ENCODE measurements around the gene EEF1A2. TPM values are rescaled to one million over a fixed set of nuclear protein-coding genes. Genes with fewer than 3 reads are reported as not detected.

Gene EEF1A2
- under 0.01 and 0.24 TPM in 2 replicates for total RNA-seq

DNA sequence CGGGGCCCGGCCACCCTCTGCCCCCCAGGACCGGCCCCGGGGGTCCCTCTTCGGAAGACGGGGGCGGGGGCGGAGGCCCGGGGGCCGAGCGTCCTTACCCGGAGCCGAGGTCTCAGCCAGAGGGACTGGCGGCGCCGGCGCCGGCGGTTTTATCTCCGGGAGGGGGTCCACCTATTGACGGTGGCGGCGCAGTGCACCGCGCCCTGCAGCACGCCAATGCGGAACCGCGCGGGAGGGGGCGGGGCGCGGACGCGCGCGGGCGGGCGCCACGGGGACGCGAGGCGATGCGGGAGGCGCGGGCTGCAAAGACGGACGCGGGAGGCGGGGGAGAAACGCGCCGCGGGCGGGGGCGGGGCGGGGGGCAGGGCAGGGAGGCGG is at the start of gene EEF1A2:
Gene EEF1A2, minus strand, starts transcription at position 124 of the 378 bp plus-strand sequence. CDS start 1,320 bp downstream, outside the sequence.

DNA sequence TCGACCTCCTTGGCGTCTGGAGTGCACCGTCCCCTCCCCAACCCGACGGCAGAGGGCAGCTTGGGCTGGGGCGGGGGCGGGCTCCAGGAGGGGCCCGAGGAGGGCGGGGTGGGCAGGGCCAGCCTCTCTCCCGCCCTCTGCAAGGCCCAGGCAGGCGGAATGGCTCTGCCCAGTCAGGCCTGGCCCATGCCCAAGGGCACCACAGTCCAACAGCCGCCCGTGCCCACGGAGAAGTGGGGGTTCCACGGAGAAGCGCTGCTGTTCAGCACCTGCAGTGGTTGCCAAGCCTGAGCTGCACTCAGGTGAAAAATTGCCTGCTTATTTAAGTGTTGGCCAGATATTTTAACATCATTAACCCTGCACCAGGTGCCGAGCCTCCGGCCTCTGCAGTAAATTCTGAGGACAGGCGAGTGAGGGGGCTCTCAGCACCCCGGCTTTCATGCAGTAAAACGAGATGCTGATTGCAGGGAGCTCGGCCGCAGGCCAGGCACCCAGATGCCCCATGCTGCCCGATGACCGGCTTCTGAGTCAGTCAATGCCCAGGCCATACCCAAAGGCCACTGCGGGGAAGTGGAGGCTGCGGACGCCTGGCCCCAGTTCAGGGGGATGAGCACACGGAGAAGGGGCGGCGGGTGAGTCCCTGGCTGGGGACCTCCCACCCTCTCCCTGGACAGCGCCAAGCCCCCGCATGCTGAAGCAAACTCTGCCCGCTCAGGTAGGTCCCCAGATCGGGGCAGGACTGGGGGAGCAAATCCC is 49.0 kb upstream of the EEF1A2 start, which contains the start of gene SRMS:
Gene SRMS, minus strand, starts transcription at position 25 of the 756 bp plus-strand sequence. CDS start 286 bp downstream, outside the sequence.

GRCh38 chr20:63536997-63537524 is 38.2 kb upstream of the EEF1A2 start, which contains the start of gene PTK6:
PTK6 (minus strand) TSS chr20:63537376; CDS start chr20:63537314, 62 bp downstream.

GRCh38 chr20:63520504-63520933 is 21.6 kb upstream of the EEF1A2 start, which contains the start of gene PPDPF:
PPDPF (plus strand) TSS chr20:63520765; CDS start chr20:63521309, 544 bp downstream.

DNA sequence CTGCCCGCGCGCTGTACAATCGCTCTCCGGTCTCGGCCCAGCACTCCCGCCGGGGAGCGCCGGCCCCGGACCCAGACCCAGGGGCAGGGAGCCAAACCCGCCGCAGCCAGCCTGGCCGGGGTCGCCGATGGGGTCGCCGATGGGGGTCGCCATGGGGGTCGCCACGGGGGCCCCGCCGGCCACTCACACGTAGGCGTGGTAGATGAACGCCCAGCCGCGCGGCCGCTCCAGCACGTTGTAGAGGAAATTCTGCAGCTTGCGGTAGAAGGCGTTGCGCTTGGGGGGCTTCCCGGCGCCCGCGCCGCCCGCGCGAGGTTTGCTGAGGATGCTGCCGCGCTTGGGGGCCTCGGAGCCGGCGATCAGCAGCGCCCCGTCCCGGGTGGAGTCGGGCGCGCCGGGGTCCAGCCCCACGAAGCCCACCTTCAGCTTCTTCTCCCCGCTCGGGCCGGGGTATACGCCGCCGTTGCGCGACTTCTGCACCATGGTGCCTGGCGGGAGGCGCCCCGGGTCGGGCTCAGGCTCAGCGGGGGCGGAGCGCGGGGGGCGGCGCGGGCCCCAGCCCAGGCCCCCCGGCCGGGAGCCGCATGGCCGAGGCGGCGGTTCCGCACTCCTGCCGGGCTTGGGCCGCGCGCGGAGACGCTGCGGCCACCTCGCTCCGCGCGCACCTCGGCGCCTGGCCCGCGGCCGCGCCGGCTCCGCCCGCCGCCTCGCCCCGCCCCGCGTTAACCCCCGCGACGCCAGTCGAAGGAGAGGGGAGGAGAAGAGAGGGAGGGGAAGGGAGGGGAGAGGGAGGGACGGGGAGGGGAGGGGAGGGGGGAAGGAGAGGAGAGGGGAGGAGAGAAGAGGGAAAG is 26.7 kb downstream of the EEF1A2 start, which contains the start of gene KCNQ2:
Gene KCNQ2, minus strand, starts transcription at position 675 of the 851 bp plus-strand sequence. Its CDS starts 192 bp downstream, at position 483.

Other genes with a start within 250 kb of the EEF1A2 start
- 0.61 TPM in 1 of 2 replicates, not detected in the other for gene NKAIN4, start 244.6 kb downstream of the EEF1A2 start, total RNA-seq
- gene ARFGAP1, start 226.3 kb downstream of the EEF1A2 start, total RNA-seq: 108 and 115 TPM in 2 replicates
- not detected in 2 replicates for gene COL20A1, start 205.9 kb downstream of the EEF1A2 start, total RNA-seq
- not detected in 2 replicates for gene CHRNA4, start 137.7 kb downstream of the EEF1A2 start, total RNA-seq
- gene KCNQ2, start 26.4 kb downstream of the EEF1A2 start, total RNA-seq: not detected in 2 replicates
- gene PPDPF, start 21.7 kb upstream of the EEF1A2 start, total RNA-seq: 55.9 and 56.3 TPM in 2 replicates
- under 0.01 and 0.12 TPM in 2 replicates for gene PTK6, start 38.3 kb upstream of the EEF1A2 start, total RNA-seq
- not detected in 2 replicates for gene SRMS, start 48.7 kb upstream of the EEF1A2 start, total RNA-seq
- 0.65 and 0.73 TPM in 2 replicates for gene FNDC11, start 55.1 kb upstream of the EEF1A2 start, total RNA-seq
- gene HELZ2, start 75.2 kb upstream of the EEF1A2 start, total RNA-seq: 56.1 and 77.4 TPM in 2 replicates
- 15.1 and 16.6 TPM in 2 replicates for gene GMEB2, start 128.0 kb upstream of the EEF1A2 start, total RNA-seq
- gene STMN3, start 154.3 kb upstream of the EEF1A2 start, total RNA-seq: 10.0 and 12.0 TPM in 2 replicates
- gene RTEL1, start 159.2 kb upstream of the EEF1A2 start, total RNA-seq: 16.9 and 21.3 TPM in 2 replicates
- 2.2 and 8.0 TPM in 2 replicates for gene TNFRSF6B, start 197.6 kb upstream of the EEF1A2 start, total RNA-seq
- 26.6 and 32.0 TPM in 2 replicates for gene ARFRP1, start 208.9 kb upstream of the EEF1A2 start, total RNA-seq
- gene ZGPAT, start 209.0 kb upstream of the EEF1A2 start, total RNA-seq: 14.1 and 16.4 TPM in 2 replicates
- 4.5 and 4.6 TPM in 2 replicates for gene LIME1, start 237.6 kb upstream of the EEF1A2 start, total RNA-seq
- gene SLC2A4RG, start 240.7 kb upstream of the EEF1A2 start, total RNA-seq: 41.5 and 45.7 TPM in 2 replicates

Measured in hair follicle dermal papilla cell (primary cell).